Measurements from ENCODE around the gene OAS2.

Gene OAS2

DNA sequence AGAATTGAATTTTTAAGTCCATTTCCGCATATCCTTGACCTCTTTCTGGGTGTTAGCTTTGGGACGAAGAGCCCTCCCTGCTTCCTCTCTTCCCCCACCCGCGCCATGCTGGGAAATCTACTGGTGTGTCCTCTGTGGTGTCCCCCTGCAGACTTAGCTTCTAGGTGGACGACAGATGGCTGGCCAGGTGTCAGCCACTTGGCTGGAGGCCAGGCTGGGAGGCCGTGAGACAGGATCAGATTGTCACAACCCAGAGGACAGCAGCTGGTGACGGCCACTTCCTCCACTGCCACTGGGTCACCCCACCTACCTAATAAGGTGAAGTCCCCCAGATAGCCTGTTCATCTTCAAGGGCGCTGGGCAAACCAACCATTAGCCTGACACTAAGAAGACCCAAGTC, 64.9 kb downstream of the OAS2 start:
- TF ChIP-seq SIN3A (IDR thresholded peaks at IDR 0.05; ENCODE audit: borderline replicate concordance, insufficient read depth, low read length) (no peak), POLR2AphosphoS5 (IDR thresholded peaks at IDR 0.05; ENCODE audit: low read depth, low read length) (no peak), FOXP2 (optimal IDR thresholded peaks at IDR 0.05; ENCODE audit: borderline replicate concordance, extremely low read depth, extremely low read length, insufficient read depth) (no peak), TAF1 (IDR thresholded peaks at IDR 0.05; ENCODE audit: borderline replicate concordance, insufficient read depth, low read length) (no peak)
- TF ChIP-seq, protein P1, sequence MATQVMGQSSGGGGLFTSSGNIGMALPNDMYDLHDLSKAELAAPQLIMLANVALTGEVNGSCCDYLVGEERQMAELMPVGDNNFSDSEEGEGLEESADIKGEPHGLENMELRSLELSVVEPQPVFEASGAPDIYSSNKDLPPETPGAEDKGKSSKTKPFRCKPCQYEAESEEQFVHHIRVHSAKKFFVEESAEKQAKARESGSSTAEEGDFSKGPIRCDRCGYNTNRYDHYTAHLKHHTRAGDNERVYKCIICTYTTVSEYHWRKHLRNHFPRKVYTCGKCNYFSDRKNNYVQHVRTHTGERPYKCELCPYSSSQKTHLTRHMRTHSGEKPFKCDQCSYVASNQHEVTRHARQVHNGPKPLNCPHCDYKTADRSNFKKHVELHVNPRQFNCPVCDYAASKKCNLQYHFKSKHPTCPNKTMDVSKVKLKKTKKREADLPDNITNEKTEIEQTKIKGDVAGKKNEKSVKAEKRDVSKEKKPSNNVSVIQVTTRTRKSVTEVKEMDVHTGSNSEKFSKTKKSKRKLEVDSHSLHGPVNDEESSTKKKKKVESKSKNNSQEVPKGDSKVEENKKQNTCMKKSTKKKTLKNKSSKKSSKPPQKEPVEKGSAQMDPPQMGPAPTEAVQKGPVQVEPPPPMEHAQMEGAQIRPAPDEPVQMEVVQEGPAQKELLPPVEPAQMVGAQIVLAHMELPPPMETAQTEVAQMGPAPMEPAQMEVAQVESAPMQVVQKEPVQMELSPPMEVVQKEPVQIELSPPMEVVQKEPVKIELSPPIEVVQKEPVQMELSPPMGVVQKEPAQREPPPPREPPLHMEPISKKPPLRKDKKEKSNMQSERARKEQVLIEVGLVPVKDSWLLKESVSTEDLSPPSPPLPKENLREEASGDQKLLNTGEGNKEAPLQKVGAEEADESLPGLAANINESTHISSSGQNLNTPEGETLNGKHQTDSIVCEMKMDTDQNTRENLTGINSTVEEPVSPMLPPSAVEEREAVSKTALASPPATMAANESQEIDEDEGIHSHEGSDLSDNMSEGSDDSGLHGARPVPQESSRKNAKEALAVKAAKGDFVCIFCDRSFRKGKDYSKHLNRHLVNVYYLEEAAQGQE (IDR thresholded peaks at IDR 0.05; ENCODE audit: insufficient read depth in 1 of 2, low read depth in 2 of 2, low read length in 2 of 2), result no peak

DNA sequence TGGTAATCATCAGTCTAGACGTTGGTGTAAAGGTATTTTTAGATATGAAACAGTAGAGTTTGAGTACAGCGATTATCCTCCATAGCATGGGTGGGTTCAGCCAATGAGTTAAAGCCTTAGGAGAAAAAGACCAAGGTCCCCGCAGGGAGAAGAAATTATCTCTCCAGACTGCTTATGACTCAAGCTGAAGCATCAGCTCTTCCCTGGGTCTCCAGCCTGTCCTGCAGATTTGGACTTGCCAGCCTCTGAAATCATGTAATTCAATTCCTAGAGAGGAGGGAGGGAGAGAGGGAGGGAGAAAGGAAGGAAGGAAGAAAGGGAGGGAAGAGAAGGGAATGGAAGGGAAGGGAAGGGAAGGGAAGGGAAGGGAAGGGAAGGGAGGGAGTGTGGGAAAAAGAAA, 66.2 kb downstream of the OAS2 start:
- TF ChIP-seq, protein P1 (IDR thresholded peaks at IDR 0.05; ENCODE audit: insufficient read depth in 1 of 2, low read depth in 2 of 2, low read length in 2 of 2), result no peak

DNA sequence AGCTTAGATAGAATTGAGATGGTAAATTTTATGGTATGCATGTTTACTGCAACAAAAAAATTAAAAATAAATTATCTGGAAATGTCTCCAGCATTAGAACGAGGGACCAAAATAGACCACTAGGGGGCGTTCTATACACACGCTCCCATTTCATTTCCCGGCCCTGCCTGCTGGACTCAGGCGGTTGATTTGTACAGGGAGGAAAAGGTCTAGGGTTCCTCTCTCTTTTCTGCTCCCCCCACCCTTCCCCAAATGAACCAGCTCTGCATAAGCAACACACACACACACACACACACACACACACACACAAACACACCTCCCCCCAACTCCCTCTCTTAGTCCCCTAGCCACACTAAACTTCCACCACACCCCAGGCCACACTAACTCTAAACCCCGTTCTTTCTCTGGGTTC, 70.4 kb downstream of the OAS2 start:
- no peak for TF ChIP-seq POLR2AphosphoS5 (IDR thresholded peaks at IDR 0.05; ENCODE audit: low read depth, low read length)

DNA sequence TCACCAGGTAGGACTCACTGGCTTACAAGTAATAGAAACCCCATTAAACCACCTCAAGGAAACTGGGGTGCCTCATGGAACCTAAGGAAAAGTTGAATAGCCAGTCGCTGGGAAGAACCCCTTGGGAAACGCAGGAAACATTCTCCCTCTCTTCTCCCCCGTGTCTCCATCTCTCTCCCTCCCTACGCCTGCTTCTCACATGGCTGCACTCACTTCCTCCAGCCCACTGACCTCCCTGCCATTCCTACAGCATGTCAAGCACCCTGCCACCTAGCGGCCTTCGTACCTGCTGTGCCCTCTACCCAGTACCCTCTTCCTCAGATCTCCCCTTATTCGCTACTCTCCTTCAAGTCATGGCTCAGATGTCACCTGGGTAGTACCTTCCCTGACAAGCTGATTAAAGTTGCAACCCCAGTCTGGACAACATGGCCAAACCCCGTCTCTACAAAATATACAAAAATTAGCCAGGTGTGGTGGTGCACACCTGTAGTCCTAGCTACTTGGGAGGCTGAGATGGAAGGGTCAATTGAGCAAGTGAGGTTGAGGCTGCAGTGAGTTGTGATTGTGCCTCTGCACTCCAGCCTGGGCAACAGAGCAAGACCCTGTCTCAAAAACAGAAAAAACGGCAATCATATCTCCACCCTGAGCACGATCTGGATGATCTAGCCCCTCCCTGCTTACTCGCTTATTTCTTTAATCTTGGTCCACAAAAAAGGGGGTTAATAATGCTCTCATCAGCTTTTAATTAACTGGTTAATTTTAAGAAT, 71.8 kb downstream of the OAS2 start:
- TF ChIP-seq POLR2AphosphoS5 (IDR thresholded peaks at IDR 0.05; ENCODE audit: low read depth, low read length), result no peak
- no peak for TF ChIP-seq SIN3A (IDR thresholded peaks at IDR 0.05; ENCODE audit: borderline replicate concordance, insufficient read depth, low read length)
- no peak for TF ChIP-seq FOXP2 (optimal IDR thresholded peaks at IDR 0.05; ENCODE audit: borderline replicate concordance, extremely low read depth, extremely low read length, insufficient read depth)
- no peak for TF ChIP-seq TAF1 (IDR thresholded peaks at IDR 0.05; ENCODE audit: borderline replicate concordance, insufficient read depth, low read length)
- TF ChIP-seq, protein P1 (IDR thresholded peaks at IDR 0.05; ENCODE audit: insufficient read depth in 1 of 2, low read depth in 2 of 2, low read length in 2 of 2), result no peak

DNA sequence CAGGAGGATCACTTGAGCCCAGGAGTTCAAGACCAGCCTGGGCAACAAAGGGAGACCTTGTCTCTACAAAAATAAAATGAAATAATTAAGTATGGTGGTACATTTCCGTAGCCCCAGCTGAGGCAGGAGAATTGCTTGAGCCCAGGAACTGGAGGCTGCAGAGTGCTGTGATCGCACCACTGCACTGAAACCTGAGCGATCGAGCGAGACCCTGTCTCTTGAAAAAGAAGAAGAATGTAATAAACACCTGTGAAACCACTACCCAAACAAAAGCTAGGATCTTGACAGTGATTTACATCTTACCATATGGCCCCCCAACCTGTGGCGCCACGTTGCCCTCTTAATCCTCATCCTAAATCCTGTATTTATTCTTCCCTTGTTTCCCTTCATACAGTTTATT, 72.5 kb downstream of the OAS2 start:
- TF ChIP-seq SIN3A (IDR thresholded peaks at IDR 0.05; ENCODE audit: borderline replicate concordance, insufficient read depth, low read length), result no peak
- TF ChIP-seq POLR2AphosphoS5 (IDR thresholded peaks at IDR 0.05; ENCODE audit: low read depth, low read length), result no peak
- TF ChIP-seq FOXP2 (optimal IDR thresholded peaks at IDR 0.05; ENCODE audit: borderline replicate concordance, extremely low read depth, extremely low read length, insufficient read depth), result no peak
- TF ChIP-seq, protein P1 (IDR thresholded peaks at IDR 0.05; ENCODE audit: insufficient read depth in 1 of 2, low read depth in 2 of 2, low read length in 2 of 2), result no peak
- no peak for TF ChIP-seq TAF1 (IDR thresholded peaks at IDR 0.05; ENCODE audit: borderline replicate concordance, insufficient read depth, low read length)

Measured in PFSK-1 (cell line).